Endothelial cell of umbilical vein (primary cell): ENCODE results near the gene ZC3H14. TPM values are rescaled to one million over a fixed set of nuclear protein-coding genes. Genes with fewer than 3 reads are reported as not detected.

Experiments used
- BruUV-seq: library from RNA; stranded (reverse); fragments of 400-500 nt; replicated peaks from 2 replicates; lab custom pipeline; 2021; lab: Mats Ljungman, UMichigan
- CTCF ChIA-PET: fragments of 300-600, 350-600 bp; sonication (Branson Sonifier 250); formaldehyde crosslinking; loops from one replicate; lab custom pipeline; 2021; ENCODE audit warnings: antibody characterized with exemption, inconsistent platforms; lab: Charles Lee
- POLR2A ChIA-PET: fragments of 300-600, 350-600 bp; sonication (Branson Sonifier 250); formaldehyde crosslinking; loops from one replicate; lab custom pipeline; 2021; ENCODE audit warnings: antibody characterized with exemption, inconsistent platforms; lab: Charles Lee
- DNase-seq: peaks from one replicate; pipeline ENCODE4 v3.0.0-alpha.2; 2011; ENCODE audit warnings: low read depth, low spot score
- FAIRE-seq: peaks from 2 replicates; lab custom pipeline; 2011; peaks lifted over from hg19 to GRCh38; lab: Jason Lieb, UNC
- H2AFZ ChIP-seq: 2 replicates; pipeline ENCODE4 v1.6.0; 2012; ENCODE audit warnings: low read depth, low read length, control low read depth, inconsistent platforms
- H3K27ac ChIP-seq: 2 replicates; pipeline ENCODE4 v1.5.1; 2011; ENCODE audit warnings: low read depth, mild to moderate bottlenecking, control low read depth, low read length, moderate library complexity; ENCODE audit not compliant: insufficient read depth
- H3K27me3 ChIP-seq, 2 experiments: 2 replicates each; pipeline versions ENCODE4 v1.6.0 to v1.6.1; 2011; ENCODE audit warnings: low read length in 2 of 2, mixed read lengths in 1 of 2; ENCODE audit not compliant: control insufficient read depth in 2 of 2, insufficient read depth in 2 of 2
- H3K36me3 ChIP-seq, 2 experiments: 2 replicates in 1 of 2; 3 replicates in 1 of 2; pipeline ENCODE4 v1.5.1; 2011; ENCODE audit warnings: low read length in 2 of 2, mild to moderate bottlenecking in 1 of 2, moderate library complexity in 1 of 2; ENCODE audit not compliant: control insufficient read depth in 2 of 2, insufficient read depth in 2 of 2; ENCODE audit errors: extremely low read depth in 1 of 2
- H3K4me1 ChIP-seq: 3 replicates; pipeline ENCODE4 v1.5.1; 2011; ENCODE audit warnings: mild to moderate bottlenecking, low read length; ENCODE audit not compliant: control insufficient read depth, insufficient read depth; ENCODE audit errors: extremely low read depth
- H3K4me2 ChIP-seq: 2 replicates; pipeline ENCODE4 v1.6.1; 2011; ENCODE audit warnings: low read length, control low read depth, mixed read lengths; ENCODE audit not compliant: insufficient read depth
- H3K4me3 ChIP-seq, 3 experiments: fragments of 200-600 bp in 1 of 3; sonication (generic), shearing (Covaris generic) in 1 of 3; replicated peaks in 1 of 3; 2 replicates each; pipeline ENCODE4 v1.5.1; 2011 to 2016; ENCODE audit warnings: control low read depth in 3 of 3, low read length in 3 of 3, mild to moderate bottlenecking in 2 of 3, inconsistent platforms in 1 of 3, low read depth in 1 of 3, moderate library complexity in 1 of 3; ENCODE audit not compliant: insufficient read depth in 1 of 3
- H3K79me2 ChIP-seq: 2 replicates; pipeline ENCODE4 v1.6.0; 2012; ENCODE audit warnings: low read length, inconsistent platforms; ENCODE audit not compliant: control insufficient read depth, insufficient read depth
- H3K9ac ChIP-seq: replicated peaks from 2 replicates; pipeline ENCODE3; 2011; ENCODE audit warnings: low read length, control low read depth; ENCODE audit not compliant: insufficient read depth; ENCODE audit errors: extremely low read depth
- H3K9me1 ChIP-seq: replicated peaks from 3 replicates; pipeline ENCODE4 v1.6.0; 2011; ENCODE audit warnings: mild to moderate bottlenecking, low read length; ENCODE audit not compliant: control insufficient read depth, insufficient read depth; ENCODE audit errors: extremely low read depth
- H3K9me3 ChIP-seq: replicated peaks from 2 replicates; pipeline ENCODE4 v1.5.1; 2012; ENCODE audit warnings: low read length, inconsistent platforms; ENCODE audit not compliant: control insufficient read depth, insufficient read depth
- H4K20me1 ChIP-seq: replicated peaks from 2 replicates; pipeline ENCODE3; 2011; ENCODE audit warnings: mild to moderate bottlenecking, low read length; ENCODE audit not compliant: control insufficient read depth, insufficient read depth; ENCODE audit errors: extremely low read depth
- CTCF ChIP-seq, 2 donors: IDR thresholded peaks; 1 replicate in 1 of 2; 2 replicates in 1 of 2; pipeline ENCODE4 v1.5.1; 2011; ENCODE audit warnings: low read length in 2 of 2, mild to moderate bottlenecking in 2 of 2, moderate library complexity in 2 of 2, control low read depth in 1 of 2, inconsistent platforms in 1 of 2, low read depth in 1 of 2; ENCODE audit not compliant: insufficient read depth in 1 of 2; ENCODE audit errors: extremely low read depth in 1 of 2
- EZH2 ChIP-seq: IDR thresholded peaks from 2 replicates; pipeline ENCODE4 v1.6.1; 2012; ENCODE audit warnings: borderline replicate concordance, low read depth, mild to moderate bottlenecking, moderate library complexity, low read length, inconsistent platforms; ENCODE audit not compliant: severe bottlenecking
- FOS ChIP-seq: IDR thresholded peaks from 2 replicates; pipeline ENCODE4 v1.6.1; 2011; ENCODE audit warnings: mild to moderate bottlenecking, low read length, moderate library complexity, borderline replicate concordance; ENCODE audit not compliant: insufficient read depth
- GATA2 ChIP-seq: IDR thresholded peaks from 2 replicates; pipeline ENCODE4 v1.7.0; 2011; ENCODE audit warnings: low read depth, mild to moderate bottlenecking, moderate library complexity, mixed read lengths, low read length; ENCODE audit not compliant: insufficient read length, insufficient read depth
- MYC ChIP-seq: IDR thresholded peaks from one replicate; pipeline ENCODE4 v1.6.1; 2011; ENCODE audit warnings: mild to moderate bottlenecking, low read depth, low read length
- POLR2A ChIP-seq: IDR thresholded peaks from 2 replicates; pipeline ENCODE4 v1.6.1; 2012; ENCODE audit warnings: low read depth, mild to moderate bottlenecking, control low read depth, low read length
- POLR2AphosphoS5 ChIP-seq: IDR thresholded peaks from 2 replicates; pipeline ENCODE4 v1.6.1; 2012; ENCODE audit warnings: low read depth, mild to moderate bottlenecking, control low read depth, low read length, moderate library complexity; ENCODE audit not compliant: insufficient read depth
- dilution Hi-C: fragments of 300-500 bp; cut with MboI; formaldehyde crosslinking; loops from one replicate; pipeline ENCODE4 v1.15.0; 2019; ENCODE audit warnings: low sequenced_read_pairs; ENCODE audit not compliant: extremely low pct_ligation_motif_present
- intact Hi-C: fragments of 100-400 bp; cut with micrococcal nuclease; formaldehyde crosslinking; loops from one replicate; pipeline ENCODE4 v1.10.0; 2022
- polyA plus RNA-seq, 4 experiments: library from polyadenylated mRNA; depleted of rRNA in 3 of 4; stranded (reverse) in 3 of 4; unstranded in 1 of 4; fragments of >200 nt; gene quantifications; 2 replicates each; pipeline versions ENCODE4 v1.2.1 to v1.2.3, GENCODE V29; 2011 to 2012; ENCODE audit warnings: missing spikeins in 1 of 4
- total RNA-seq: library from RNA; stranded (reverse); gene quantifications from 2 replicates; pipeline ENCODE4 v1.2.3, GENCODE V29; 2021
- TF ChIP-seq, protein P1 (sequence below): IDR thresholded peaks from 2 replicates; pipeline ENCODE4 v1.6.1; 2011; ENCODE audit not compliant: insufficient read depth, insufficient read length

Gene ZC3H14
- total and polyA plus RNA-seq, 2 donors (not counting 3 experiments of a cell fraction or from before 2014, with no cell fraction given), result 61.2 to 61.8 TPM

DNA sequence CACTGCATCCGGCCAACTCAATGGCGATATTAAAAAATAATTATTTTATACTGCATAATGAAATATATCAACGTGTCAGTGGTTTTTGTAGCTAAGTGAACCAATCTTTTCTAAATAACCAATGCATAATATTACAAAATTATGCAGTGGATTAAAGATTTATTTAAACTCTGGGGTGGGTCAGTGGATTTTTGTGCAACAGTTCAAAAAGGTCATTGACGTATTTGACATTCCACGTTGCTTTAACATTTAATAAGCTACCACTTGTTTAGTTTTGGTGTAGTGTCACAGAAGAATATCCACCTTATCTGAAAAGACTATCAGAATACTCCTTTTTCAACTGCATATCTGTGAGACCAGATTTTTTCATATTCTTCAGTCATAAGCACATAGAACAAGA is 2.6 kb downstream of the ZC3H14 start:
- no TSS peak for BruUV-seq
- POLR2A ChIA-PET, result no interaction called here
- no peak for FAIRE-seq
- no peak overlapping the region for H3K4me2 ChIP-seq
- intact Hi-C loops (no loop called here), dilution Hi-C loops (no loop called here)
- peaks cover 10 to 13% of the 10 kb centered on the region in 2 experiments for H3K36me3 ChIP-seq
- no peak for DNase-seq
- no peak for TF ChIP-seq MYC
- no peak for TF ChIP-seq POLR2AphosphoS5
- TF ChIP-seq, protein P1, sequence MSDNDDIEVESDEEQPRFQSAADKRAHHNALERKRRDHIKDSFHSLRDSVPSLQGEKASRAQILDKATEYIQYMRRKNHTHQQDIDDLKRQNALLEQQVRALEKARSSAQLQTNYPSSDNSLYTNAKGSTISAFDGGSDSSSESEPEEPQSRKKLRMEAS, result no peak
- no peak for TF ChIP-seq CTCF (IDR thresholded peaks at IDR 0.05; ENCODE audit: extremely low read depth in 1 of 2, insufficient read depth in 1 of 2, low read depth in 1 of 2, low read length in 2 of 2)
- no peak for TF ChIP-seq GATA2
- TF ChIP-seq POLR2A, result no peak
- CTCF ChIA-PET, result no interaction called here
- H3K9ac ChIP-seq, result no peak overlapping the region
- peaks cover 3% of the 10 kb centered on the region for H4K20me1 ChIP-seq
- H3K79me2 ChIP-seq, result peaks cover 21% of the 10 kb centered on the region
- no peak overlapping the region for H2AFZ ChIP-seq
- no peak overlapping the region for H3K4me3 ChIP-seq
- no peaks in the 10 kb centered on the region for H3K9me3 ChIP-seq
- no peaks in the 10 kb centered on the region for H3K9me1 ChIP-seq
- H3K4me1 ChIP-seq, result peaks cover 14% of the 10 kb centered on the region
- no peak overlapping the region for H3K27ac ChIP-seq
- no peaks in the 10 kb centered on the region for H3K27me3 ChIP-seq

- no peaks in the 10 kb centered on the region for H3K9me3 ChIP-seq
- FAIRE-seq (no peak), DNase-seq (no peak)
- dilution Hi-C loops (no loop called here), intact Hi-C loops (no loop called here)
- no peak overlapping the region for H3K4me2 ChIP-seq
- peaks cover 18 to 22% of the 10 kb centered on the region in 2 experiments for H3K36me3 ChIP-seq
- no TSS peak for BruUV-seq
- H4K20me1 ChIP-seq, result peaks cover 3% of the 10 kb centered on the region
- no peak overlapping the region for H3K9ac ChIP-seq
- peaks cover 21% of the 10 kb centered on the region for H3K79me2 ChIP-seq
- H3K27me3 ChIP-seq, result no peaks in the 10 kb centered on the region
- TF ChIP-seq FOS (no peak), EZH2 (no peak), POLR2A (no peak), GATA2 (no peak)
- H2AFZ ChIP-seq, result no peak overlapping the region
- H3K27ac ChIP-seq, result no peak overlapping the region
- CTCF ChIA-PET, result interaction anchor here (0.9 kb wide), 1 partner anchor 13 kb away, joined by 3 read pairs; no protein-coding TSS in a partner anchor
- no peaks in the 10 kb centered on the region for H3K9me1 ChIP-seq
- POLR2A ChIA-PET, result no interaction called here
- H3K4me3 ChIP-seq, result no peak overlapping the region
- H3K4me1 ChIP-seq, result peaks cover 9% of the 10 kb centered on the region
These were observed 5.4 kb downstream of the ZC3H14 start for GRCh38 chr14:88568196-88568595.
